ENCODE measurements around the gene MZT2B.
"Not testable (repeated sequence)": the region's sequence is repeated elsewhere in the genome, so short reads cannot be mapped to it uniquely, and the experiment has no call there.

- TF ChIP-seq RAD21 (IDR thresholded peaks at IDR 0.05; ENCODE audit: low read length); CTCF (IDR thresholded peaks at IDR 0.05); MAX (IDR thresholded peaks at IDR 0.05; ENCODE audit: low read depth); MXI1 (IDR thresholded peaks at IDR 0.05; ENCODE audit: low read depth, low read length); TAF1 (IDR thresholded peaks at IDR 0.05; ENCODE audit: borderline replicate concordance, low read depth, low read length); REST (IDR thresholded peaks at IDR 0.05; ENCODE audit: low read depth, low read length): not testable (repeated sequence)
Observed at GRCh38 chr2:130193824-130194223, 11.8 kb downstream of the MZT2B start.

Data from SK-N-SH (cell line).